DMS53 (cell line): ENCODE measurements around the gene RNF135.
"Not testable (repeated sequence)": the region's sequence is repeated elsewhere in the genome, so short reads cannot be mapped to it uniquely, and the experiment has no call there.

Experiments used
- DNase-seq: peaks from one replicate; lab custom pipeline; 2025; lab: John Stamatoyannopoulos, UW

RNF135 gene, protein sequence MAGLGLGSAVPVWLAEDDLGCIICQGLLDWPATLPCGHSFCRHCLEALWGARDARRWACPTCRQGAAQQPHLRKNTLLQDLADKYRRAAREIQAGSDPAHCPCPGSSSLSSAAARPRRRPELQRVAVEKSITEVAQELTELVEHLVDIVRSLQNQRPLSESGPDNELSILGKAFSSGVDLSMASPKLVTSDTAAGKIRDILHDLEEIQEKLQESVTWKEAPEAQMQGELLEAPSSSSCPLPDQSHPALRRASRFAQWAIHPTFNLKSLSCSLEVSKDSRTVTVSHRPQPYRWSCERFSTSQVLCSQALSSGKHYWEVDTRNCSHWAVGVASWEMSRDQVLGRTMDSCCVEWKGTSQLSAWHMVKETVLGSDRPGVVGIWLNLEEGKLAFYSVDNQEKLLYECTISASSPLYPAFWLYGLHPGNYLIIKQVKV

GRCh38 chr17:30970831-30971567, at the start of gene RNF135:
TSS of gene RNF135 (plus strand) at chr17:30971039. CDS start at chr17:30971074, 35 bp downstream.
- peak; percentile 85 for DNase-seq

- DNase-seq = peak; percentile 65
Measured at GRCh38 chr17:30921544-30922196, 49.2 kb upstream of the RNF135 start, which contains the start of gene ADAP2. TSS of gene ADAP2 (plus strand) at chr17:30921945. CDS start at chr17:30922015, 70 bp downstream.

GRCh38 chr17:30922235-30923030, 48.4 kb upstream of the RNF135 start:
- DNase-seq = peak; percentile 43

DNA sequence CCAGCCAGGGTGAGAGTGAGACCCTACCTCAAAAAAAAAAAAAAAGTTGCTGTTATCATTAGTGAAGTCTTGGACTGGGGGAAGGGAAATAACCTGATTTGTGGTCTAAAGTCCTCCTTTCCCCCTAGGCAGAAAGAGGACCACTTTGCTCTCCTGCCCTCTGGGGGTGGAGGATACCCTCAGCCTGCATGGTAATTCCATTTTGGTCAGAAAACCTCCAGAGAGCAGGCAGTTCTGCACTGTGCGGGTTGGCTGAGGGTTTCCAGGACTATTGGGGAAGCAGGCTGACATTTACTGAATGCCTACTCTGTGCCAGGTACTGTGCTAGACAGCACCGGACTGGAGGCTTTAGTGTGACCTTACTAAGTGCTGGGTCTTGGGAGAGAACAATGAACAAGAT, 46.5 kb upstream of the RNF135 start:
- DNase-seq = no peak

GRCh38 chr17:30926516-30926915, 44.3 kb upstream of the RNF135 start:
- DNase-seq = no peak

- peak; percentile 46 for DNase-seq
Measured at GRCh38 chr17:30927756-30928155, 43.1 kb upstream of the RNF135 start.

- no peak for DNase-seq
Measured at GRCh38 chr17:30928584-30928983, 42.3 kb upstream of the RNF135 start.

DNA sequence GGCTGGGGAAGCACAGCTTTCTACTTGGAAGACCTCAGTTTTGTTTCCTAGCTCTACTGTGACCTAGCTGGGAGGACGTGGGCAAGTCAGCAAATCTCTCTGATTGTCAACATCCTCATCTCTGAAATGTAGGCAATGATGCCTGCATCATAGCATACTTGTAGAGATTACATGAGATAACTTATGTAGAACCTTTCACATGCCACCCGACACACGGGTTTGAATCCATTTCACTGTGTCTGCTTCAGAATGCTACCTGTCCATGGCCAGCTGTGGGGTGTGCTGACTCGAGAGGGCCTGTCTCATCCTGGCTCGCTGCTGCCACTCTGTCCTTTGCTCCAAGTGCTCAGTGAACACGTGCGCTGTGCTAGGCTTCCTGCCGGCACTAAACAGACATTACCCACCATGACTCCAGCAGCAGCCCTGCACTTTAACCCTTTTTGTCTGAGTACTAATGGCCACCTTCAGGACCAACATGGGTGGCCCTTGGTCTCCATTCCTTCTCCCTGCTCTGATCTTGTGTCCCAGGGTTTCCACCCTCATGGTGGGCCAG, 41.7 kb upstream of the RNF135 start:
- no peak for DNase-seq

- DNase-seq = not testable (repeated sequence)
Measured at GRCh38 chr17:30929861-30930260, 41.0 kb upstream of the RNF135 start.

GRCh38 chr17:30930495-30930894, 40.3 kb upstream of the RNF135 start:
- DNase-seq = no peak

DNA sequence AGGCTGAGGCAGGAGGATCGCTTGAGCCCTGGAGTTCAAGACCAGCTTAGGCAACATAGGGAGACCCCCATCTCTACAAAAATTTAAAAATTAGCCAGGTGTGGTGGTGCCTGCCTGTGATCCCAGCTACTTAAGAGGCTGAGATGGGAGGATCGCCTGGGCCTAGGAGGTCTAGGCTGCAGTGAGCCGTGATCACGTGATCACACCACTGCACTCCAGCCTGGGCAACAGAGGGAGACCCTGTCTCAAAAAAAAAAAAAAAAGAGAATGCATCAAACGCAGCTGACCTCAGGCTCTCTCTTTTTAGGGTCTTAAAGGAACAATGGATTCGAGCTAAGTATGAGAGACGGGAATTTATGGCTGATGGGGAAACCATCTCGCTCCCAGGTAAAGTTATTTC, 39.3 kb upstream of the RNF135 start:
- not testable (repeated sequence) for DNase-seq

DNA sequence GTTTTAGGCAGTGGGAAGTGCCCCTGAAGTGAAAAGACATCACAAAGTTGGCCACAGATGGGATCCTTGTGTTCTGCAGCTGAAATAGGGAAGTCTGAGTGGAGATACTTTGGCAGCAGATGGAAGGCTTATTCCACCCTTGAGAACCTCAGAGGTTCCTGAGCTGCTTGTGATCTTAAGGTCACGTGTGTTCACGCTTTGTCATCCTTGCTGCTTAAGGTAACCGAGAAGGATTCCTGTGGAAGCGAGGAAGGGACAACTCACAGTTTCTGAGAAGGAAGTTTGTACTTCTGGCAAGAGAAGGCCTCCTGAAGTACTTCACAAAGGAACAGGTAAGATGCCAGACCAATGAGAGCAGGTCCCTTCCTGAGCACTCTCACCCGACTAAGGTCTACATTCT, 36.9 kb upstream of the RNF135 start:
- DNase-seq = no peak

DNA sequence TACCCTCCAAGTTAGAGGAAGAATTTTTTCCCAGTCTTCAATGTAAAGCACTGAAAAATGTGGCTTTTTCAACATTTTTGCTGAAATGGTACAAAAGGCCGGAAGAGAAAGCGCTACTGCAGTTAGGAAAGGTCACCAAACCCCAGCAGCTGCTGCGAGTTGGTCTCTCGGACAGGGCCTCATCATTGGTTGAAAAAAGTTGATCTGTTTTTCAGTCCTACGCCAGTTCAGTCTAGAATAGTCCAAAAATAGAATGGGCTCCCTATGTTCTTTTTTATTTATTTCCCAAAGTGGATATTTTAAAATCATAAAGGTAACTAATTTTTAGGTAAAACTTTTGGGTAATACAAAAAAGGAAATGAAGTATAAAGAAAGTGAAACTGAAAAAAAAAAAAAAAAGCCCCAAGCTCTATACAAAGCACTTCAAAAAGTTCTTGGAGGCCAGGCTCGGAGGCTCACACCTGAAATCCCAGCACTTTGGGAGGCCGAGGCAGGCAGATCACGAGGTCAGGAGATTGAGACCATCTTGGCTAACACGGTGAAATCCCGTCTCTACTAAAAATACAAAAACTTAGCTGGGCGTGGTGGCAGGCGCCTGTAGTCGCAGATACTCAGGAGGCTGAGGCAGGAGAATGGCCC, 31.7 kb upstream of the RNF135 start:
- no peak for DNase-seq

GRCh38 chr17:30942308-30943079, 28.3 kb upstream of the RNF135 start:
- DNase-seq = no peak

DNA sequence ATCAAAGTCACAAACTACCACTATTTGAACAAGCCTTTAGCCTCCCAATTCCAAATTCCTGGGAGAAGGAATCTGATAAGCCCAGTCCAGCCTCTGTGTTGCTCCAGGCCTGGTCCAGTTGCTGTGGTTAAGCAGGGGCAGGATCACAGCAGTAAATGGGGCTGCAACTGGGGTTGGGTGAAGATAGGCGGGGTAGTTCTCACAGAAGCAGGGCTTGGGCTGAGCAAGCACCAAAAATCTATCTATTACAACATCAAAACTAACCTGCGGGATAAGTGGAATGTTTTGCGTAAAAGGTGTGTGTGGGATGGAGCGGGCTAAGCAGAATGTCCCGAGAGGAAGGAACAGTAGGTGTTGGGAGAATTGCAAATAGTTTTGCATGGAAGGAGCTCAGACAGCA, 23.0 kb upstream of the RNF135 start:
- DNase-seq = no peak

- no peak for DNase-seq
Measured at GRCh38 chr17:30950189-30950588, 20.6 kb upstream of the RNF135 start.

DNA sequence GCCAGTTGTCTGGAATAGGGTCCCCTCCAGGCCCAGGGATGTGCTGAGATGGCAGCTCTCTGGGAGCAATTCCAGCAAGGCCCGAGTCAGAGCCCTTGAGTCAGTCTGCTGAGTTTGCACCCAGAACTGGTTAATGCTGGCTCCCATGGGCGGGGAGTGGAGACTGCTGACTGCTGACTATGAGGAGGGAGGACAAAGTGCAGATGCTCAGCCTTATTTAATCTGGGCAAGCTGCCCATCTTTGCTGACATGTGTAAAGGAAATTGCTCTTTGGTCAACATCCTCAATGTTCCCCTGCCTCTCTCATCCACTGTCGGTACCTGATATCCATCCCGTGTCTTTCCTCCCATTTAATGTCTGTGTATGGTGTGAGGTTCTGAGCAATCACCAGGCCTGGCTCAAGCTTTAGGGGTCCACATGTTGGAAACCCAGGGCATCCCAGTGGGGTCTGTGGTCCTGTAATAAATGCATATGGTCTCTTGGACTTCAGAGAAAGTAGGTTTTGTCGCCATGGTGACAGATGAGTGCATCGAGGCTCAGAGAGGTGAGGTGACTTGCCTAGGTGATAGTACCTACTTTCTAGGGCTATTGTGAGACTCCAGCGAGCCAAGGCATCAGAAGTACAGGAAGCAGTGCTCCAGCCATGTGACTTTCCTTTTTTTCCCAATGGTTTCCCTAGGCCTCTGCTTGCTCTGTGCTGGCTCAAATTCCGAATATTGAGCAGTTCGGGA, 20.0 kb upstream of the RNF135 start:
- DNase-seq = peak; percentile 94

DNA sequence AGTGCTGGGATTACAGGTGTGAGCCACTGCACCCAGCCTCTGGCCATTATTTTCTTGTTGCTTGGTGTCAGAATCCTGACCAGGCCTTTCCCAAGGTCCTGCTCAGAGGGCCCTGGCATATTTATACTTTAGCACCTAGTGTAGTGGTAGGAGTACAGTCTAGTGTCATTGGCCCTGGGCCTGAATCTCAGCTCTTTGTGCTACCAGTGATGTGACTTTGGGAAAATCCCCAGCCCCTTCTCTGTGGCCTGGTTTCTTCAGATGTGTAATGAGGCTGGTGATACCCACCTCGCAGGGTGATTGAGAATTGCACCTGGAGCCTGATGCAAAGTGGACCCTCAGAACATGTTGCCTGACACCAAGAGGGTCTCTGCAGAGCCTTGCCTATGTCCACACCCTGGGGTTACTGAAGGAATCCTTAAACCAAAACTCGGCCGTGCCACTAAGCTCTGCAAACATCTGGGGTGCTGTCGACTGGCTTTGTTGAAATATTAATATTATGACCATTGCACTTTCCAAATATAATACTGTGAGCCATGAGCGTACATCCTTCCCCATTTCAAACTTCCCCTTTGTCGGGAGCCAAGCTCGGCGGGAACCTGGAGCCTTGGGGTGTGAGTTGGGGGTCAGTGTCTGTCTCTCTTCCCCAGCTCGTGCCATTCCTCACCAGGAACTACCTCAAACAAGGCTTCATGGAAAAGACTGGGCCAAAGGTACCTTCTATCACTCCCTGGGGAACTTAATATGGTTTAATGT, 18.0 kb upstream of the RNF135 start:
- DNase-seq = no peak
